ENCODE data around the gene GTPBP2.
"Not testable (repeated sequence)": the region's sequence is repeated elsewhere in the genome, so short reads cannot be mapped to it uniquely, and the experiment has no call there.

Gene GTPBP2

DNA sequence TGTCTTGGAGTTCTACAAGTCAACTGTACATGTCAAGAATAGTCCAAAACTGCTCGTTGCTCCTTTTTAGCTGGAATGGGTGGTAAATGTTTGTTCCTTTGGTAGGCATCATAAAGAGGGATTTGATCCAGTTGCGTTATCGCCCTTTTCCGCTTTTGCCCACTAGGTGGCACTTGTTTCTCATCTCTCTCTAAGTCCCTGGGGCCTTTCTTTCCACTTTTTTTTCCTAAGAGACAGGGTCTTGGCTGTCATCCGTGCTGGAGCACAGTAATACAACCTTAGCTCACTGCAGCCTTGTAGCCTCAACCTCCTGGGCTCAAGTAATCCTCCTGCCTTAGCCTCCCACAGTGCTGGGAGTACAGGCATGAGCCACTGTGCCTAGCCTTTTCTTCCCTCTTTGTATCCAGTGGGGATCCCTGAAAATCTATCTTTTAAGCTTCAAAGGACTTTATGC, 20.7 kb downstream of the GTPBP2 start:
- Histone ChIP-seq H3K36me3 (ENCODE audit: insufficient read depth, low read length) (peaks cover 34% of the 10 kb centered on the region), H3K27ac (no peak overlapping the region), H3K4me3 (no peak overlapping the region), H3K9ac (ENCODE audit: insufficient read length) (no peak overlapping the region), H3K9me3 (ENCODE audit: low read depth, low read length) (no peaks in the 10 kb centered on the region)
- peak; percentile 81 for DNase-seq (ENCODE audit: low read depth, low spot score)
- no peak for TF ChIP-seq POLR2AphosphoS5 (IDR thresholded peaks at IDR 0.05; ENCODE audit: borderline replicate concordance, low read depth, low read length)
- TF ChIP-seq FOXP2 (optimal IDR thresholded peaks at IDR 0.05; ENCODE audit: control extremely low read depth, extremely low read length, insufficient read depth) = no peak
- TF ChIP-seq EZH2 (IDR thresholded peaks at IDR 0.05) = no peak

DNA sequence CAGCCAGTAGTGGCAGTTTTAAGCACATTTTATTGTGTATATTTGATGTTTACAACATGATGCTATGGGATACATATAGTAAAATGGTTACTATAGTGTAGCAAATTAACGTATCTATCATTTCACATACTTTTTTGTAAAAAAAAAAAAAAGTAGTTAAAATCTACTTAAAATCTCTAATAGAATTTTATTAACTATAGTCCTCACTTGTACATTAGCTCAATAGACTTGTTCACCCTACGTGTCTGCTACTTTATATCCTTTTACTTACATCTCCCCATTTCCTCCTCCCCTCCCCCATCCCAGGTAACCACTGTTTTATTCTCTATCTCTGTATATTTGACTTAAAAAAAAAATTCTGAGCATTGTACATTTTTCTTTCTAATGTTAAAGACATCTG, 23.0 kb downstream of the GTPBP2 start:
- Histone ChIP-seq H3K9me3 (ENCODE audit: low read depth, low read length) (no peaks in the 10 kb centered on the region), H3K36me3 (ENCODE audit: insufficient read depth, low read length) (peaks cover 40% of the 10 kb centered on the region), H3K27ac (no peak overlapping the region)

DNA sequence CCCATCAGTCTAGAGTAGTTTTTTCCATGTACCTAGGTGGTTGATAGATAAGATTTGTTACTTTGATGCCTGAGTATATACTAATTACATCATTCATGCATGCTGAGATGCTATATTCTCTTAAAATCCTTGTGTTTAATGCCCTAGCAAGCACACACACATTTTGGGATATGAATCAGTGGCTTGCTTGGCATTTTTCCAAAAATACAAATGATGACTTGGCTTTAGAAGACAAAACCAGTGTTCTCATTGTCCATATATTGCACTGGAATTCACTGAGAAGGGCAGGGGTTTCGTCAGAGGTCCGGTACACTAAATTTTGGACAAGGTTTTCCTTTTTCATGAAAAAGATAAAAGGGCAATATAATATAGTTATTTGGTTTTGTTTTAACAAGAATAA, 24.9 kb downstream of the GTPBP2 start:
- no peak overlapping the region for H3K9ac ChIP-seq (ENCODE audit: insufficient read length)
- H3K9me3 ChIP-seq (ENCODE audit: low read depth, low read length) = no peaks in the 10 kb centered on the region
- peaks cover 43% of the 10 kb centered on the region for H3K36me3 ChIP-seq (ENCODE audit: insufficient read depth, low read length)
- DNase-seq (ENCODE audit: low read depth, low spot score) = no peak
- TF ChIP-seq FOXP2 (optimal IDR thresholded peaks at IDR 0.05; ENCODE audit: control extremely low read depth, extremely low read length, insufficient read depth) (no peak), EZH2 (IDR thresholded peaks at IDR 0.05) (no peak), POLR2AphosphoS5 (IDR thresholded peaks at IDR 0.05; ENCODE audit: borderline replicate concordance, low read depth, low read length) (no peak)
- H3K27ac ChIP-seq = no peak overlapping the region
- H3K4me3 ChIP-seq = no peak overlapping the region

More for the DNA sequence above, 23.0 kb downstream of the GTPBP2 start:
- H3K9ac ChIP-seq (ENCODE audit: insufficient read length) = no peak overlapping the region
- H3K4me3 ChIP-seq = no peak overlapping the region
- DNase-seq (ENCODE audit: low read depth, low spot score) = no peak
- TF ChIP-seq EZH2 (IDR thresholded peaks at IDR 0.05) = no peak
- TF ChIP-seq POLR2AphosphoS5 (IDR thresholded peaks at IDR 0.05; ENCODE audit: borderline replicate concordance, low read depth, low read length) = no peak
- no peak for TF ChIP-seq FOXP2 (optimal IDR thresholded peaks at IDR 0.05; ENCODE audit: control extremely low read depth, extremely low read length, insufficient read depth)

DNA sequence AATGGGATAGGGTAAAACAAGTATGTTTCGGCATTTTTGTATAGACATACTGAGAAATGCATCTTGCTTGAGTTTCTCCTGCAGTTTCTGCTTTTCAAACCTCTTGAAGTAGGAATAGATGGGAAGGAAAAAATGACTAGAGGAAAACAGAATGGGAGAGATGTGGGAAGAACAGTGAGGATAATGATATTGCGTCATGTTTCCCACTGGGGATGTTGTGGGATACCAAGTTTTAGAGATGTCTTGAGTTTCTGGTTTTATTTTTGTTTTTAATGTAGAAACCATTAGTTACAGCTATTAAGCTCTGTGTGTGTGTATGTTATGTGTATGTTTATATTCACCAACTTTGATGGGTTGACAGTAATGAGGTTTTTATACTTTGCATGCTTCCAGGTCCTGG, 28.5 kb downstream of the GTPBP2 start:
- no peak overlapping the region for H3K9ac ChIP-seq (ENCODE audit: insufficient read length)
- peaks cover 56% of the 10 kb centered on the region for H3K36me3 ChIP-seq (ENCODE audit: insufficient read depth, low read length)
- DNase-seq (ENCODE audit: low read depth, low spot score) = no peak
- H3K4me3 ChIP-seq = no peak overlapping the region
- no peak for TF ChIP-seq FOXP2 (optimal IDR thresholded peaks at IDR 0.05; ENCODE audit: control extremely low read depth, extremely low read length, insufficient read depth)
- no peak for TF ChIP-seq POLR2AphosphoS5 (IDR thresholded peaks at IDR 0.05; ENCODE audit: borderline replicate concordance, low read depth, low read length)
- TF ChIP-seq EZH2 (IDR thresholded peaks at IDR 0.05) = no peak
- no peaks in the 10 kb centered on the region for H3K9me3 ChIP-seq (ENCODE audit: low read depth, low read length)
- H3K27ac ChIP-seq = no peak overlapping the region

DNA sequence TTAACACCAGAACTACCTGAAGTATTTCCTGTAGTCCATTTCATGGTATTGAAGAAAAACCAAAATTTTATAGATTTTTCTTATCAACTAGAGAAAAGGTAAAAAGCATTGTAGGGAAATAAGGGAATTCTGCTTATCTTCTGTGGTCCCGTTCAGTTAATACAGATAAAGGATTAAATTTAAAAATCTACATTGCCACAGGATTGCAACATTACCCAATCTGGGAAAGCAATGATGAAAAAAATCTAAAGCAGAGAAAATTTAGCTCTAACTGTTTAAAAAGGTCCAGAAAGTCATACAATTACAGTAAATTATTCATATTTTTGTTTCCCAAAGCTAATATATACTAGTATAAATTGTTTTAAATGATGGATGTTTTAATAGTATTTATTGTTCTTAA, 35.1 kb downstream of the GTPBP2 start:
- TF ChIP-seq POLR2AphosphoS5 (IDR thresholded peaks at IDR 0.05; ENCODE audit: borderline replicate concordance, low read depth, low read length) = no peak
- TF ChIP-seq EZH2 (IDR thresholded peaks at IDR 0.05) = no peak
- no peak for TF ChIP-seq FOXP2 (optimal IDR thresholded peaks at IDR 0.05; ENCODE audit: control extremely low read depth, extremely low read length, insufficient read depth)
- no peaks in the 10 kb centered on the region for H3K9me3 ChIP-seq (ENCODE audit: low read depth, low read length)
- no peak overlapping the region for H3K27ac ChIP-seq
- no peak for DNase-seq (ENCODE audit: low read depth, low spot score)
- peaks cover 33% of the 10 kb centered on the region for H3K36me3 ChIP-seq (ENCODE audit: insufficient read depth, low read length)
- no peak overlapping the region for H3K9ac ChIP-seq (ENCODE audit: insufficient read length)
- no peak overlapping the region for H3K4me3 ChIP-seq

DNA sequence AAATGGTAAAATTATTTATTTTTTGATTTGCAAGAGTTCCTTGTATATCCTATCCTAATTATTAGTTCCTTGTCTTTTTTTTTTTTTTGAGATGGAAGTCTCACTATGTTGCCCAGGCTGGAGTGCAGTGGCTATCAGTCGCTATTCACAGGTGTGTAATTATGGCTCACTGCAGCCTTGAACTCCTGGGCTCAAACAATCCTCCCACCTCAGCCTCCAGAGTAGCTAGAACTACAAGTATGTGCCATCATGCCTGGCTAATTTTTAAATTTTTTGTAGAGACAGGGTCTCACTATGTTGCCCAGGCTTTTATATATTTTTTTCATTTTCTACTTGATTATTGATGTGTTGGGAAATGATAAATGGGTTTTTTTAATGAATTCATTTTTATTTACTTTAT, 39.5 kb downstream of the GTPBP2 start:
- peaks cover 46% of the 10 kb centered on the region for H3K36me3 ChIP-seq (ENCODE audit: insufficient read depth, low read length)
- H3K4me3 ChIP-seq; H3K27ac ChIP-seq; H3K9me3 ChIP-seq (ENCODE audit: low read depth, low read length); DNase-seq (ENCODE audit: low read depth, low spot score); H3K9ac ChIP-seq (ENCODE audit: insufficient read length): not testable (repeated sequence)

DNA sequence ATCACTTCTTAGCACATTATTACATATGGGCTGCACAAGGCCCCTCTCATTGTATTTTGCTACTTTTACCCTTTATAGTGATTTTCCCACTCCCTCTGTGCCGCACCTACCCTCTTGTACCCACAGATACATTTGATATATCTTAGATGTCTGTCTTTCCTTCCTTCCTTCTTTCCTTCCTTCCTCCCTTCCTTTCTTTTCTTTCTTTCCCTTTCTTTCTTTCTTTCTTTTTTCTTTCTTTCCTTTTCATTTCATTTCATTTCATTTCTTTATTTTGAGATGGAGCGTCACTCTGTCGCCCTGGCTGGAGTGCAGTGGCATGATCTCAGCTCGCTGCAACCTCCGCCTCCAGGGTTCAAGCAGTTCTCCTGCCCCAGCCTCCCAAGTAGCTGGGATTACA, 40.9 kb downstream of the GTPBP2 start:
- H3K9ac ChIP-seq (ENCODE audit: insufficient read length) = no peak overlapping the region
- no peaks in the 10 kb centered on the region for H3K9me3 ChIP-seq (ENCODE audit: low read depth, low read length)
- H3K4me3 ChIP-seq = no peak overlapping the region
- no peak for DNase-seq (ENCODE audit: low read depth, low spot score)
- H3K36me3 ChIP-seq (ENCODE audit: insufficient read depth, low read length) = peaks cover 60% of the 10 kb centered on the region
- H3K27ac ChIP-seq = no peak overlapping the region
- no peak for TF ChIP-seq FOXP2 (optimal IDR thresholded peaks at IDR 0.05; ENCODE audit: control extremely low read depth, extremely low read length, insufficient read depth)
- TF ChIP-seq POLR2AphosphoS5 (IDR thresholded peaks at IDR 0.05; ENCODE audit: borderline replicate concordance, low read depth, low read length) = no peak
- no peak for TF ChIP-seq EZH2 (IDR thresholded peaks at IDR 0.05)

DNA sequence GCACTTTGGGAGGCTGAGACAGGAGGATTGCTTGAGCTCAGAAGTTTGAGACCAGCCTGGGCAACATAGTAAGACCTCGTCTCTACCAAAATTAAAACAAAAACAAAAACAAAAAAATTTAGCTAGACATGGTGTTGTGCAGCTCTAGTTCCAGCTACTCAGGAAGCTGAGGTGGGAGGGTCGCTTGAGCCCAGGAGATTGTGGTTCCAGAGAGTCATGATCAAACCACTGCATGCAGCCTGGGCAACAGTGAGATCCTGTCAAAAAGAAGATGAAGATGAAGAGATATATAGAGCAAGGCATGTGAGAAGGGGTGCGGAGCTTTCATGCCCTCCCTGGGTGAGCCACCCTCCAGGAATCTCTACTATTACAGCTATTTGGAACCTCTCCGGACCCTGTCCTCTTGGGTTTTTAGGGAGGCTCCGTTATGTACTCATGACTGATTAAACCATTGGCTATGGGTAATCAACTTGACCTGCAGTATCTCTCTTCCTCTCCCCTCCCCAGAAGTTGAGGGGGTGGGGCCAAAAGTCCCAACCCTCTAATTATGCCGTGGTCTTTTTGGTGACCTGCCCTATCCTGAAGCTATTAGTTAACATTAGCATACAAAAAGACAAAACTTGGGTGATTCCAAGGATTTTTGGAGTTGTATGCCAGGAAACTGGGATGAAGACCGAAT, 44.0 kb downstream of the GTPBP2 start:
- Histone ChIP-seq H3K4me3 (no peak overlapping the region), H3K27ac (no peak overlapping the region), H3K9ac (ENCODE audit: insufficient read length) (no peak overlapping the region), H3K9me3 (ENCODE audit: low read depth, low read length) (no peaks in the 10 kb centered on the region), H3K36me3 (ENCODE audit: insufficient read depth, low read length) (peaks cover 63% of the 10 kb centered on the region)
- DNase-seq (ENCODE audit: low read depth, low spot score) = no peak
- TF ChIP-seq POLR2AphosphoS5 (IDR thresholded peaks at IDR 0.05; ENCODE audit: borderline replicate concordance, low read depth, low read length) (no peak), EZH2 (IDR thresholded peaks at IDR 0.05) (no peak), FOXP2 (optimal IDR thresholded peaks at IDR 0.05; ENCODE audit: control extremely low read depth, extremely low read length, insufficient read depth) (no peak)

DNA sequence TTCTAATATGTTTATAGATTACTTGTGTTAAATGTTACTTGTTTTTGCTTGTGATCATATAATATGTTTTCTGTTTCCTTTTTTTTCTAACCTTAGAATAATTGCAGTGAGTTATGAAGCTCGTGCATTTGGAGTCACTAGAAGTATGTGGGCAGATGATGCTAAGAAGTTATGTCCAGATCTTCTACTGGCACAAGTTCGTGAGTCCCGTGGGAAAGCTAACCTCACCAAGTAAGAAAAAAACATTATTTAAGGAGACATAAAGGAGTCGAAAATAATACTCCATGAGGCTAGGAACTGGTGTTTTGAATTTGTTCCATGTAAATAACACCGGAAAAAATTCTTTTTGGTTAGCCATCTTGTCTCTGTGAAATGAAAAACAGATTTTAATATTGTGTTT, 46.2 kb downstream of the GTPBP2 start:
- H3K4me3 ChIP-seq = no peak overlapping the region
- no peak for DNase-seq (ENCODE audit: low read depth, low spot score)
- peaks cover 48% of the 10 kb centered on the region for H3K36me3 ChIP-seq (ENCODE audit: insufficient read depth, low read length)

More for the DNA sequence above, 46.2 kb downstream of the GTPBP2 start:
- TF ChIP-seq EZH2 (IDR thresholded peaks at IDR 0.05) (no peak), FOXP2 (optimal IDR thresholded peaks at IDR 0.05; ENCODE audit: control extremely low read depth, extremely low read length, insufficient read depth) (no peak), POLR2AphosphoS5 (IDR thresholded peaks at IDR 0.05; ENCODE audit: borderline replicate concordance, low read depth, low read length) (no peak)
- Histone ChIP-seq H3K27ac (peak overlapping the region; percentile 30; the same call in 1 of the 2 replicates), H3K9ac (ENCODE audit: insufficient read length) (no peak overlapping the region), H3K9me3 (ENCODE audit: low read depth, low read length) (no peaks in the 10 kb centered on the region)

All from SK-N-MC (cell line).